Midbrain (tissue), 1 donor: ENCODE data around the gene MYT1.
A peak's percentile ranks its signal among the peaks of the same experiment; 100 is the strongest.
"Not testable (repeated sequence)": the region's sequence is repeated elsewhere in the genome, so short reads cannot be mapped to it uniquely, and the experiment has no call there.

Experiments
- DNase-seq: peaks from one replicate; lab custom pipeline; 2025; lab: John Stamatoyannopoulos, UW

MYT1 gene

GRCh38 chr20:64164123-64164836 lies at the start of gene MYT1:
Gene MYT1, plus strand, starts transcription at chr20:64164452. Its CDS starts 34,410 bp downstream, at chr20:64198862.
- DNase-seq = no peak

- peak; percentile 20 for DNase-seq
Measured at GRCh38 chr20:64115171-64115911, 48.9 kb upstream of the MYT1 start.

GRCh38 chr20:64116016-64116415 lies 48.2 kb upstream of the MYT1 start:
- DNase-seq = no peak

- DNase-seq = no peak
Measured at GRCh38 chr20:64116541-64117431, 47.5 kb upstream of the MYT1 start.

GRCh38 chr20:64117432-64117777 lies 46.8 kb upstream of the MYT1 start:
- not testable (repeated sequence) for DNase-seq

GRCh38 chr20:64119301-64119680 lies 45.0 kb upstream of the MYT1 start:
- no peak for DNase-seq

GRCh38 chr20:64119681-64120341 lies 44.4 kb upstream of the MYT1 start:
- no peak for DNase-seq

GRCh38 chr20:64121586-64121985 lies 42.7 kb upstream of the MYT1 start:
- DNase-seq = no peak

GRCh38 chr20:64122927-64123326 lies 41.3 kb upstream of the MYT1 start:
- DNase-seq = not testable (repeated sequence)

- not testable (repeated sequence) for DNase-seq
Measured at GRCh38 chr20:64123517-64123916, 40.7 kb upstream of the MYT1 start.

GRCh38 chr20:64129146-64129782 lies 35.0 kb upstream of the MYT1 start:
- DNase-seq = no peak

GRCh38 chr20:64130271-64130670 lies 34.0 kb upstream of the MYT1 start:
- DNase-seq = no peak

- DNase-seq = no peak
Measured at GRCh38 chr20:64130876-64131275, 33.4 kb upstream of the MYT1 start.

- DNase-seq = no peak
Measured at GRCh38 chr20:64131406-64131805, 32.8 kb upstream of the MYT1 start.

GRCh38 chr20:64133951-64134407 lies 30.3 kb upstream of the MYT1 start:
- no peak for DNase-seq

- not testable (repeated sequence) for DNase-seq
Measured at GRCh38 chr20:64134744-64135143, 29.5 kb upstream of the MYT1 start.

GRCh38 chr20:64136004-64136710 lies 28.1 kb upstream of the MYT1 start:
- DNase-seq = no peak

- no peak for DNase-seq
Measured at GRCh38 chr20:64137598-64138031, 26.6 kb upstream of the MYT1 start.

GRCh38 chr20:64138276-64138815 lies 25.9 kb upstream of the MYT1 start:
- DNase-seq = no peak
